ENCODE results near the gene FBXW5.

Gene FBXW5

DNA sequence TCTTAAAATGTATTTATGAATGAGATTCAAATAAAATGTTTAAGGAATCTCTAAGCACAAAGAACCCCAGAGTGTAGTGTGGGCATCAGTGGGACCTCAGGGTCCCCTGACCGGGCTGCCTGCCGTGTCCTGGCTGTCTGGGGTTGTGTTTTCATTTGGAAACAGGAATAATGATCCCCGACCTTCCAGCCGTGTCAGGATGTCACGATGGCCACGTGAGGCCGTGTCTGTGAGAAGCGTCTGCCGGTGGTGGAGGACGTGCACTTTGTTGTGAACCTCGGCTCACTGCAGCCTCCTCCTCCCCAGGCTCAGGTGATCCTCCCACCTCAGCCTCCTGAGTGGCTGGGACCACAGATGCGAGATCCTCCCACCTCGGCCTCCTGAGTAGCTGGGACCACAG, 53.9 kb downstream of the FBXW5 start:
- no peak for DNase-seq (ENCODE audit: insufficient read length, low spot score)
- TF ChIP-seq POU2F2 (IDR thresholded peaks at IDR 0.05; ENCODE audit: low read depth, low read length): no peak
- TF ChIP-seq TAF1 (IDR thresholded peaks at IDR 0.05; ENCODE audit: low read depth, low read length): no peak
- TF ChIP-seq SPI1 (IDR thresholded peaks at IDR 0.05; ENCODE audit: low read depth, low read length): no peak
- TF ChIP-seq PAX5 (IDR thresholded peaks at IDR 0.05; ENCODE audit: insufficient read depth, low read length, severe bottlenecking): no peak
- no peak for TF ChIP-seq POLR2A (IDR thresholded peaks at IDR 0.05; ENCODE audit: low read depth, low read length)
- TF ChIP-seq POLR2AphosphoS5 (IDR thresholded peaks at IDR 0.05; ENCODE audit: low read depth, low read length): no peak
- FAIRE-seq: no peak

Measured in GM12891 (cell line).